Type B pancreatic cell (in vitro differentiated cells): ENCODE results near the gene PCDHB5. TPM values are rescaled to one million over a fixed set of nuclear protein-coding genes. Genes with fewer than 3 reads are reported as not detected.
"Not testable (repeated sequence)": the region's sequence is repeated elsewhere in the genome, so short reads cannot be mapped to it uniquely, and the experiment has no call there.

Experiments used
- DNase-seq: peaks from one replicate; pipeline ENCODE4 v3.0.0; 2021; ENCODE audit warnings: mixed read lengths; ENCODE audit not compliant: unreplicated experiment; ENCODE audit errors: extremely low spot score
- H3K27ac Mint-ChIP-seq: 2 replicates; pipeline ENCODE4 v1.8.0; 2021; ENCODE audit warnings: mild to moderate bottlenecking, mixed read lengths
- H3K27me3 Mint-ChIP-seq: 2 replicates; pipeline ENCODE4 v1.8.0; 2021; ENCODE audit warnings: mixed read lengths
- H3K36me3 Mint-ChIP-seq: 2 replicates; pipeline ENCODE4 v1.8.0; 2021; ENCODE audit warnings: mixed read lengths
- H3K4me1 Mint-ChIP-seq: one replicate; pipeline ENCODE4 v1.8.0; 2021; ENCODE audit warnings: mixed read lengths; ENCODE audit not compliant: unreplicated experiment
- H3K4me3 Mint-ChIP-seq: 2 replicates; pipeline ENCODE4 v1.8.0; 2021; ENCODE audit warnings: mild to moderate bottlenecking, mixed read lengths
- H3K9me3 Mint-ChIP-seq: 2 replicates; pipeline ENCODE4 v1.8.0; 2021; ENCODE audit warnings: mixed read lengths
- CTCF ChIP-seq: fragments of 200-600 bp; sonication (generic); conservative IDR thresholded peaks from 2 replicates; pipeline ENCODE4 v1.5.0; 2021; ENCODE audit warnings: antibody characterized with exemption, mild to moderate bottlenecking
- total RNA-seq: library from RNA; stranded (reverse); gene quantifications from 2 replicates; pipeline ENCODE4 v1.2.1, GENCODE V29; 2021; ENCODE audit warnings: low replicate concordance

PCDHB5 gene
- total RNA-seq, 1 donor from 2014 or later: 7.3 TPM

DNA sequence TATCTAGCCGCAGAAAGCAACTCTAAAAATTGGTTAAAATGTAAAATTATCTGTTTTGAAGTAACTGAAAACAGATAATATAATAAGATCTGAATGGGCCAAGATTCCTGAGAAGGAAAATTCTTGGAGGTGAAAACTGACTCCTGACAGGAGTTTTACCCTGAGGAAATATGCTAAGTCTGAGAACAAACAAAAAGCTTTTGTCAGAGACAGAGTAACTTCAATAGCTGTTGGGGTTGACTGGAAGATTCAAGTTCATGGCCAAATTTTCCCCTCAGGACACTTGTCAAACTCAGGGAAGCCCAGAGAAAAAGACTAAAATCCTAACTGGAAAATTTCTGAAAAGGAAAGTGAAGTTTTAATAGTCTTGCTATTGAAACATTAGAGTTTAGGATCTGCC, 7.7 kb upstream of the PCDHB5 start:
- Mint-ChIP-seq H3K36me3 (peaks cover 13% of the 10 kb centered on the region), H3K4me1 (no peaks in the 10 kb centered on the region), H3K4me3 (no peak overlapping the region)

DNA sequence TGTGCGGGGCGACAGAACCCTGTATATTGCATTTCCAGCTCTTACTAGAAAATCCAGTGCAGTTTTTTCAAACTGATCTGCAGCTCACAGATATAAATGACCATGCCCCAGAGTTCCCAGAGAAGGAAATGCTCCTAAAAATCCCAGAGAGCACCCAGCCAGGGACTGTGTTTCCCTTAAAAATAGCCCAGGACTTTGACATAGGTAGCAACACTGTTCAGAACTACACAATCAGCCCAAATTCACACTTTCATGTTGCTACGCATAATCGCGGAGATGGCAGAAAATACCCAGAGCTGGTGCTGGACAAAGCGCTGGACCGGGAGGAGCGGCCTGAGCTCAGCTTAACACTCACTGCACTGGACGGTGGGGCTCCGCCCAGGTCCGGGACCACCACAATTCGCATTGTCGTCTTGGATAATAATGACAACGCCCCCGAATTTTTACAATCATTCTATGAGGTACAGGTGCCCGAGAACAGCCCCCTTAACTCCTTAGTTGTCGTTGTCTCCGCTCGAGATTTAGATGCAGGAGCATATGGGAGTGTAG, 786 bp downstream of the PCDHB5 start:
- no peak for DNase-seq
- Mint-ChIP-seq H3K9me3 (peaks cover 29% of the 10 kb centered on the region), H3K4me3 (peak overlapping the region; percentile 94), H3K27me3 (no peaks in the 10 kb centered on the region), H3K4me1 (no peaks in the 10 kb centered on the region), H3K36me3 (peaks cover 25% of the 10 kb centered on the region), H3K27ac (peak overlapping the region; percentile 94)
- no peak for TF ChIP-seq CTCF

More for the DNA sequence above, 7.7 kb upstream of the PCDHB5 start:
- no peak overlapping the region for H3K27ac Mint-ChIP-seq
- H3K9me3 Mint-ChIP-seq: no peaks in the 10 kb centered on the region
- TF ChIP-seq CTCF: no peak
- no peaks in the 10 kb centered on the region for H3K27me3 Mint-ChIP-seq
- DNase-seq: no peak

GRCh38 chr5:141137346-141137745, 2.3 kb downstream of the PCDHB5 start:
- H3K9me3 Mint-ChIP-seq: peaks cover 29% of the 10 kb centered on the region
- H3K27ac Mint-ChIP-seq, H3K27me3 Mint-ChIP-seq, H3K4me1 Mint-ChIP-seq, H3K4me3 Mint-ChIP-seq, DNase-seq: not testable (repeated sequence)
- H3K36me3 Mint-ChIP-seq: peaks cover 25% of the 10 kb centered on the region

GRCh38 chr5:141149812-141150211, 14.8 kb downstream of the PCDHB5 start, which contains the start of gene PCDHB6:
Gene PCDHB6 (plus strand): TSS chr5:141150057. CDS start chr5:141150258, 201 bp downstream.
- no peak for TF ChIP-seq CTCF
- Mint-ChIP-seq H3K36me3 (peaks cover 7% of the 10 kb centered on the region), H3K4me1 (no peaks in the 10 kb centered on the region), H3K9me3 (peaks cover 10% of the 10 kb centered on the region), H3K27ac (no peak within 1 kb of the TSS), H3K27me3 (no peaks in the 10 kb centered on the region), H3K4me3 (no peak within 1 kb of the TSS)
- no peak for DNase-seq

GRCh38 chr5:141150224-141150992, 15.4 kb downstream of the PCDHB5 start:
- Mint-ChIP-seq H3K27me3 (no peaks in the 10 kb centered on the region), H3K36me3 (peaks cover 7% of the 10 kb centered on the region), H3K4me3 (no peak overlapping the region), H3K9me3 (peaks cover 10% of the 10 kb centered on the region), H3K4me1 (no peaks in the 10 kb centered on the region), H3K27ac (no peak overlapping the region)
- no peak for DNase-seq
- TF ChIP-seq CTCF: no peak

GRCh38 chr5:141150993-141151325, 16.0 kb downstream of the PCDHB5 start:
- H3K27me3 Mint-ChIP-seq: no peaks in the 10 kb centered on the region
- no peak for DNase-seq
- H3K4me1 Mint-ChIP-seq: no peaks in the 10 kb centered on the region
- H3K9me3 Mint-ChIP-seq: peaks cover 12% of the 10 kb centered on the region
- TF ChIP-seq CTCF: no peak
- no peak overlapping the region for H3K4me3 Mint-ChIP-seq
- no peak overlapping the region for H3K27ac Mint-ChIP-seq
- H3K36me3 Mint-ChIP-seq: peaks cover 7% of the 10 kb centered on the region

DNA sequence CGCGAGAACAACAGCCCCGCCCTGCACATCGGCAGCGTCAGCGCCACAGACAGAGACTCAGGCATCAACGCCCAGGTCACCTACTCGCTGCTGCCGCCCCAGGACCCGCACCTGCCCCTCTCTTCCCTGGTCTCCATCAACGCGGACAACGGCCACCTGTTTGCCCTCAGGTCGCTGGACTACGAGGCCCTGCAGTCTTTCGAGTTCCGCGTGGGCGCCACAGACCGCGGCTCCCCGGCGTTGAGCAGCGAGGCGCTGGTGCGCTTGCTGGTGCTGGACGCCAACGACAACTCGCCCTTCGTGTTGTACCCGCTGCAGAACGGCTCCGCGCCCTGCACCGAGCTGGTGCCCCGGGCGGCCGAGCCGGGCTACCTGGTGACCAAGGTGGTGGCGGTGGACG, 16.6 kb downstream of the PCDHB5 start:
- H3K4me3 Mint-ChIP-seq, H3K27ac Mint-ChIP-seq, DNase-seq, H3K4me1 Mint-ChIP-seq, H3K36me3 Mint-ChIP-seq, H3K27me3 Mint-ChIP-seq: not testable (repeated sequence)
- peaks cover 19% of the 10 kb centered on the region for H3K9me3 Mint-ChIP-seq

GRCh38 chr5:141152096-141152495, 17.1 kb downstream of the PCDHB5 start:
- not testable (repeated sequence) for H3K36me3 Mint-ChIP-seq, H3K27me3 Mint-ChIP-seq, DNase-seq, H3K4me3 Mint-ChIP-seq, H3K4me1 Mint-ChIP-seq, H3K27ac Mint-ChIP-seq
- peaks cover 21% of the 10 kb centered on the region for H3K9me3 Mint-ChIP-seq
